CD14-positive monocyte (primary cell): ENCODE data around the gene DAGLA. TPM values are rescaled to one million over a fixed set of nuclear protein-coding genes. Genes with fewer than 3 reads are reported as not detected.
A peak's percentile ranks its signal among the peaks of the same experiment; 100 is the strongest.

Experiments used
- DNase-seq, 3 donors: peaks; one replicate each; pipeline ENCODE4 v3.0.0-alpha.2; 2011 to 2022
- H2AFZ ChIP-seq: 2 replicates; pipeline ENCODE4 v1.6.0; 2012; ENCODE audit warnings: mild to moderate bottlenecking, low read depth, low read length, inconsistent platforms; ENCODE audit not compliant: insufficient read depth, poor library complexity, severe bottlenecking
- H3K27ac ChIP-seq, 2 donors: 1 replicate in 1 of 2; 2 replicates in 1 of 2; pipeline ENCODE4 v1.5.1; 2012 to 2013; ENCODE audit warnings: low read length in 2 of 2, control low read depth in 1 of 2, inconsistent platforms in 1 of 2, low read depth in 1 of 2, mild to moderate bottlenecking in 1 of 2
- H3K27me3 ChIP-seq, 2 donors: one replicate each; pipeline versions ENCODE4 v1.6.0 to v1.6.1; 2011 to 2013; ENCODE audit warnings: low read length in 2 of 2; ENCODE audit not compliant: control insufficient read depth in 2 of 2, insufficient read depth in 2 of 2
- H3K36me3 ChIP-seq, 2 donors: replicated peaks in 1 of 2; 1 replicate in 1 of 2; 2 replicates in 1 of 2; pipeline versions ENCODE4 v1.5.1 to v1.6.1; 2012 to 2013; ENCODE audit warnings: low read length in 2 of 2, control low read depth in 1 of 2, inconsistent platforms in 1 of 2, mild to moderate bottlenecking in 1 of 2; ENCODE audit not compliant: insufficient read depth in 2 of 2, control insufficient read depth in 1 of 2
- H3K4me1 ChIP-seq, 2 donors: 1 replicate in 1 of 2; 2 replicates in 1 of 2; pipeline versions ENCODE4 v1.5.1 to v1.6.1; 2012 to 2013; ENCODE audit warnings: low read length in 2 of 2, control low read depth in 1 of 2, inconsistent platforms in 1 of 2, mild to moderate bottlenecking in 1 of 2, moderate library complexity in 1 of 2; ENCODE audit not compliant: insufficient read depth in 2 of 2, control insufficient read depth in 1 of 2
- H3K4me2 ChIP-seq: replicated peaks from 2 replicates; pipeline ENCODE3; 2012; ENCODE audit warnings: low read length, moderate library complexity, mild to moderate bottlenecking; ENCODE audit not compliant: poor library complexity, severe bottlenecking; ENCODE audit errors: extremely low read depth
- H3K4me3 ChIP-seq, 3 experiments: fragments of 200-600 bp in 1 of 3; sonication (generic) in 1 of 3; replicated peaks in 1 of 3; 1 replicate in 2 of 3; 2 replicates in 1 of 3; pipeline ENCODE4 v1.5.1; 2011 to 2013; ENCODE audit warnings: low read length in 3 of 3, mild to moderate bottlenecking in 3 of 3, control low read depth in 2 of 3, low read depth in 2 of 3, inconsistent platforms in 1 of 3, moderate library complexity in 1 of 3
- H3K79me2 ChIP-seq: 2 replicates; pipeline ENCODE4 v1.6.0; 2012; ENCODE audit warnings: mild to moderate bottlenecking, control low read depth, inconsistent platforms, low read length, moderate library complexity; ENCODE audit not compliant: insufficient read depth
- H3K9ac ChIP-seq: 2 replicates; pipeline ENCODE4 v1.6.0; 2017; ENCODE audit warnings: low read length, mild to moderate bottlenecking; ENCODE audit not compliant: insufficient read depth, poor library complexity, severe bottlenecking
- H3K9me3 ChIP-seq, 2 donors: replicated peaks in 1 of 2; 1 replicate in 1 of 2; 2 replicates in 1 of 2; pipeline versions ENCODE4 v1.5.1 to v1.6.1; 2012 to 2013; ENCODE audit warnings: low read length in 2 of 2, control low read depth in 1 of 2; ENCODE audit not compliant: control insufficient read depth in 1 of 2, insufficient read depth in 1 of 2
- H4K20me1 ChIP-seq: 2 replicates; pipeline ENCODE4 v1.6.0; 2012; ENCODE audit warnings: mild to moderate bottlenecking, low read length, control low read depth, moderate library complexity; ENCODE audit not compliant: insufficient read depth
- H3K27ac Mint-ChIP-seq, 7 donors: one replicate each; pipeline ENCODE4 v1.8.0; 2020; ENCODE audit warnings: mild to moderate bottlenecking in 7 of 7, mixed read lengths in 7 of 7, moderate library complexity in 6 of 7, inconsistent platforms in 2 of 7
- H3K27me3 Mint-ChIP-seq, 3 donors: one replicate each; pipeline ENCODE4 v1.8.0; 2021 to 2022; ENCODE audit warnings: low read depth in 3 of 3, mild to moderate bottlenecking in 3 of 3, mixed read lengths in 3 of 3, moderate library complexity in 3 of 3, inconsistent platforms in 1 of 3
- H3K36me3 Mint-ChIP-seq, 2 donors: one replicate each; pipeline ENCODE4 v1.8.0; 2020; ENCODE audit warnings: mixed read lengths in 2 of 2, inconsistent platforms in 1 of 2, mild to moderate bottlenecking in 1 of 2
- H3K4me1 Mint-ChIP-seq: one replicate; pipeline ENCODE4 v1.8.0; 2020; ENCODE audit warnings: mild to moderate bottlenecking, mixed read lengths
- H3K4me3 Mint-ChIP-seq, 2 donors: one replicate each; pipeline ENCODE4 v1.8.0; 2020; ENCODE audit warnings: mild to moderate bottlenecking in 2 of 2, mixed read lengths in 2 of 2, moderate library complexity in 1 of 2
- H3K9me3 Mint-ChIP-seq, 7 donors: one replicate each; pipeline ENCODE4 v1.8.0; 2020 to 2022; ENCODE audit warnings: mixed read lengths in 7 of 7, mild to moderate bottlenecking in 6 of 7, moderate library complexity in 6 of 7, inconsistent platforms in 2 of 7
- CTCF ChIP-seq: fragments of 200-600 bp; IDR thresholded peaks from one replicate; pipeline ENCODE4 v1.8.0; 2022; ENCODE audit warnings: antibody characterized with exemption, mild to moderate bottlenecking
- WGBS: methylation state at CpG from one replicate; pipeline ENCODE4 v1.1.5; 2013; ENCODE audit warnings: missing lambda C conversion rate; ENCODE audit not compliant: insufficient coverage; 5-methylcytosine and 5-hydroxymethylcytosine counted together
- intact Hi-C, 2 donors: fragments of 100-400 bp; cut with micrococcal nuclease; formaldehyde crosslinking; loops; one replicate each; pipeline versions ENCODE4 v1.15.0 to v1.15.1; 2023
- polyA plus RNA-seq, 3 donors: library from polyadenylated mRNA; depleted of rRNA in 1 of 3; unstranded in 2 of 3; stranded (reverse) in 1 of 3; fragments of 300-500 nt in 2 of 3; fragments of >200 nt in 1 of 3; fragmentation: Illumina TruSeq in 2 of 3; gene quantifications; 1 replicate in 2 of 3; 2 replicates in 1 of 3; pipeline ENCODE4 v1.2.3, GENCODE V29; 2012 to 2021

The DAGLA gene
- polyA plus RNA-seq, 3 donors: 0.16 to 6.7 (median 0.73) TPM

DNA sequence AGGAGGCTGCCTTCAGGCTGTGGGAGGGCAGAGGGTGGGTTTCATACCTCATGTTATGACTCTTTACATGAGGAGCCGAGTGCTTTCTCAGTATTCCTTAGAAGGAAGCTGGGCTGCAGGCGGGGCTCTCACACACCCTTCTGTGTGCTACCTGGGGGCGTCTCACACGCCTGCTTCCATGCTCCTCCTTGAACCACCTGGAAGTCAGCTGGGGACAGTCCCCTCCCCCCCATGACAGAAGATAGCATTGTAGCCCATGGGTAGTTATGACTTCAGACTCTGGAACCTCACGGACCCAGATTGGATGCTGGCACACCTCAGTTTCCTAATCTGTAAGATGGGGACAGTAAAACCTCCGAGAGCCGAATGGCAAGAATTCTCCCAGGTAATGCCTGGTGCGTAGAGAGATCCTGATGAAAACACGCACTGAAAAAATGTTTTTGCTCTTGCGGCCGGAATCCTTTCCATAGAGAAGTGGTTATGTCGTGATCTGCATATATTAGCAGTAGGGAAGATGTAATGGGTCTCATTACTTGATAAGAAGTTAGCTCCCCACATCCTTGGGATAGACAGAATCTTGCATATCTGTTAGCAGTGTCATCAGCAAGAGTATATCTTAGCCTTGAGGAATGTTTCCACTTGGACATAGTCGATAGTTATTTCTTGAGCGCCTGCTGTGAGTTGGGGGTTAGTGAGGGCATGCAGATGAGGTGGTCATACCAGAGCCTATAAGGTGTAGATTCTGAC is 4.9 kb downstream of the DAGLA start:
- Histone ChIP-seq H3K4me2 (peak overlapping the region; percentile 51), H3K27me3 (peaks cover 0 to 32% of the 10 kb centered on the region in 2 donors), H3K4me1 (peaks cover 59 to 80% of the 10 kb centered on the region in 2 donors), H3K9me3 (no peaks in the 10 kb centered on the region), H3K36me3 (no peaks in the 10 kb centered on the region), H3K9ac (peak overlapping the region; percentile 6), H3K27ac (no peak overlapping the region), H2AFZ (no peak overlapping the region), H3K79me2 (peaks cover 41% of the 10 kb centered on the region), H3K4me3 (peak overlapping the region in 1 of 3 experiments; percentile 40), H4K20me1 (peaks cover 39% of the 10 kb centered on the region)
- peaks cover 0 to 7% (median 0%) of the 10 kb centered on the region in 7 donors for H3K9me3 Mint-ChIP-seq
- H3K27me3 Mint-ChIP-seq: peaks cover 2 to 8% (median 8%) of the 10 kb centered on the region in 3 donors
- peaks cover 7 to 14% of the 10 kb centered on the region in 2 donors for H3K36me3 Mint-ChIP-seq
- WGBS: 60% methylated on average over 8 of the region's 14 CpGs
- no peak overlapping the region for H3K4me3 Mint-ChIP-seq
- peak overlapping the region in 1 of 7 donors; percentile 28 for H3K27ac Mint-ChIP-seq
- intact Hi-C loops: no loop called here
- no peak for TF ChIP-seq CTCF
- peaks cover 27% of the 10 kb centered on the region for H3K4me1 Mint-ChIP-seq
- DNase-seq: no peak

DNA sequence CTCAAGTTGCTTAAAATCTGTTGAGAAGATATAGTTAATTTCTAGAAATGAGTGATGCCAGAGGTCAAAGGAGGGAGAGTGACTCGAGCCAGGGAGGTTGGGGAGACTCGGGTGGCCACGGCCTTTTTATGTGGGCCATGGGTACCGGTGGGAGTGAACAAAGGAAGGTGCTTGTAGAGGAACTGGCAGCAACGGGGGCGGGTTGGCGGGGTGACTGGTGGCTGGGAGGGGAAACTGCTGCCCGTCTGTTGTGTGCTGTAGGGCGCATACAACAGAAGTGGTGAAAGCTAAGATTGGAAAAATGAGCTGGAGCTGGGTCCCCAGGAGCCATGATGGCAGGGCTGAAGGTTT is 5.4 kb downstream of the DAGLA start:
- H3K9ac ChIP-seq: no peak overlapping the region
- peaks cover 7 to 14% of the 10 kb centered on the region in 2 donors for H3K36me3 Mint-ChIP-seq
- H3K27me3 Mint-ChIP-seq: peaks cover 2 to 8% (median 7%) of the 10 kb centered on the region in 3 donors
- peaks cover 29% of the 10 kb centered on the region for H3K4me1 Mint-ChIP-seq
- no peaks in the 10 kb centered on the region for H3K9me3 ChIP-seq
- H3K4me3 Mint-ChIP-seq: peak overlapping the region in 1 of 2 donors; percentile 51
- peaks cover 0 to 6% (median 0%) of the 10 kb centered on the region in 7 donors for H3K9me3 Mint-ChIP-seq
- peaks cover 39% of the 10 kb centered on the region for H4K20me1 ChIP-seq
- H3K27me3 ChIP-seq: peaks cover 0 to 32% of the 10 kb centered on the region in 2 donors
- no peak overlapping the region for H2AFZ ChIP-seq
- no peak overlapping the region for H3K27ac ChIP-seq
- no peak for DNase-seq
- no peak overlapping the region for H3K4me3 ChIP-seq
- intact Hi-C loops: no loop called here
- H3K27ac Mint-ChIP-seq: peak overlapping the region in 2 of 7 donors; percentile 28 to 53
- peaks cover 42% of the 10 kb centered on the region for H3K79me2 ChIP-seq
- peaks cover 58 to 79% of the 10 kb centered on the region in 2 donors for H3K4me1 ChIP-seq
- H3K36me3 ChIP-seq: no peaks in the 10 kb centered on the region
- no peak overlapping the region for H3K4me2 ChIP-seq
- TF ChIP-seq CTCF: no peak
- 7% methylated on average over 9 of the region's 9 CpGs for WGBS
